Pons (tissue), 1 donor: ENCODE data around the gene NEFH.
"Not testable (repeated sequence)": the region's sequence is repeated elsewhere in the genome, so short reads cannot be mapped to it uniquely, and the experiment has no call there.

Experiments
- DNase-seq: peaks from one replicate; pipeline ENCODE4 v3.0.0-alpha.2; 2016; ENCODE audit warnings: low spot score

NEFH gene

GRCh38 chr22:29479417-29480261 is at the start of gene NEFH:
Gene NEFH (plus strand): TSS chr22:29480218. CDS start chr22:29480263, 45 bp downstream.
- no peak for DNase-seq

GRCh38 chr22:29431986-29432385 is 48.0 kb upstream of the NEFH start:
- no peak for DNase-seq

GRCh38 chr22:29433856-29434255 is 46.2 kb upstream of the NEFH start:
- DNase-seq = no peak

GRCh38 chr22:29434288-29434687 is 45.7 kb upstream of the NEFH start:
- no peak for DNase-seq

GRCh38 chr22:29435236-29436136 is 44.5 kb upstream of the NEFH start:
- DNase-seq = no peak

- not testable (repeated sequence) for DNase-seq
These were observed 41.7 kb upstream of the NEFH start, which contains the start of gene RFPL1 for GRCh38 chr22:29438283-29438682. Gene RFPL1 (plus strand): TSS chr22:29438583.

GRCh38 chr22:29442976-29443375 is 37.0 kb upstream of the NEFH start:
- DNase-seq = no peak

- DNase-seq = no peak
These were observed 36.6 kb upstream of the NEFH start for GRCh38 chr22:29443452-29443851.

GRCh38 chr22:29443861-29444792 is 35.9 kb upstream of the NEFH start:
- no peak for DNase-seq

- DNase-seq = no peak
These were observed 34.5 kb upstream of the NEFH start for GRCh38 chr22:29445508-29445907.

GRCh38 chr22:29447906-29448305 is 32.1 kb upstream of the NEFH start:
- DNase-seq = no peak

GRCh38 chr22:29449296-29449875 is 30.6 kb upstream of the NEFH start:
- no peak for DNase-seq

GRCh38 chr22:29450222-29450621 is 29.8 kb upstream of the NEFH start:
- no peak for DNase-seq

- DNase-seq = no peak
These were observed 28.2 kb upstream of the NEFH start for GRCh38 chr22:29451863-29452262.

GRCh38 chr22:29454276-29454675 is 25.7 kb upstream of the NEFH start:
- DNase-seq = peak; percentile 64

GRCh38 chr22:29456211-29456671 is 23.8 kb upstream of the NEFH start:
- no peak for DNase-seq

- peak; percentile 32 for DNase-seq
These were observed 22.3 kb upstream of the NEFH start for GRCh38 chr22:29457730-29458129.

GRCh38 chr22:29458551-29458950 is 21.5 kb upstream of the NEFH start:
- DNase-seq = no peak

- DNase-seq = no peak
These were observed 20.2 kb upstream of the NEFH start for GRCh38 chr22:29459773-29460172.

- no peak for DNase-seq
These were observed 18.8 kb upstream of the NEFH start for GRCh38 chr22:29461263-29461662.

- DNase-seq = no peak
These were observed 16.4 kb upstream of the NEFH start for GRCh38 chr22:29463629-29464028.
